Measurements from ENCODE around the gene VEGFB.

VEGFB gene

GRCh38 chr11:64275031-64275800, 40.8 kb downstream of the VEGFB start:
- H3K27ac ChIP-seq = no peak overlapping the region
- DNase-seq (ENCODE audit: low read depth, low spot score) = no peak

- no peak for DNase-seq (ENCODE audit: low read depth, low spot score)
- H3K27ac ChIP-seq = peak overlapping the region; percentile 83
Measured at GRCh38 chr11:64275841-64276240, 41.5 kb downstream of the VEGFB start.

- H3K27ac ChIP-seq = peak overlapping the region; percentile 83
- DNase-seq (ENCODE audit: low read depth, low spot score) = peak; percentile 78
Measured at GRCh38 chr11:64276653-64277431, 42.5 kb downstream of the VEGFB start.

GRCh38 chr11:64278576-64279190, 44.3 kb downstream of the VEGFB start:
- H3K27ac ChIP-seq = peak overlapping the region; percentile 9
- no peak for DNase-seq (ENCODE audit: low read depth, low spot score)

GRCh38 chr11:64281957-64282770, 47.8 kb downstream of the VEGFB start:
- no peak overlapping the region for H3K27ac ChIP-seq
- no peak for DNase-seq (ENCODE audit: low read depth, low spot score)

- no peak overlapping the region for H3K27ac ChIP-seq
- no peak for DNase-seq (ENCODE audit: low read depth, low spot score)
Measured at GRCh38 chr11:64283092-64283491, 48.7 kb downstream of the VEGFB start.

- peak; percentile 45 for DNase-seq (ENCODE audit: low read depth, low spot score)
Measured at GRCh38 chr11:64284048-64284961, 49.9 kb downstream of the VEGFB start, which contains the start of gene BAD. Gene BAD, minus strand, starts transcription at chr11:64284665. Its CDS starts 297 bp downstream, at chr11:64284368.

GRCh38 chr11:64284962-64285884, 50.8 kb downstream of the VEGFB start, which contains the start of gene GPR137:
Gene GPR137, plus strand, starts transcription at chr11:64285848. Its CDS starts 677 bp downstream, at chr11:64286525.
- peak within 1 kb of the TSS; percentile 92 for H3K27ac ChIP-seq
- DNase-seq (ENCODE audit: low read depth, low spot score) = no peak

More at GRCh38 chr11:64284048-64284961, 49.9 kb downstream of the VEGFB start, which contains the start of gene BAD:
- H3K27ac ChIP-seq = peak within 1 kb of the TSS; percentile 92

- H3K27ac ChIP-seq = peak overlapping the region; percentile 92
- DNase-seq (ENCODE audit: low read depth, low spot score) = no peak
Measured at GRCh38 chr11:64285885-64286800, 51.8 kb downstream of the VEGFB start.

- H3K27ac ChIP-seq = no peak overlapping the region
- DNase-seq (ENCODE audit: low read depth, low spot score) = no peak
Measured at GRCh38 chr11:64286801-64287159, 52.4 kb downstream of the VEGFB start.

- no peak overlapping the region for H3K27ac ChIP-seq
- DNase-seq (ENCODE audit: low read depth, low spot score) = no peak
Measured at GRCh38 chr11:64287676-64288352, 53.4 kb downstream of the VEGFB start.

GRCh38 chr11:64288353-64288750, 54.0 kb downstream of the VEGFB start:
- no peak for DNase-seq (ENCODE audit: low read depth, low spot score)
- H3K27ac ChIP-seq = no peak overlapping the region
